ENCODE measurements around the gene CYB5R4. TPM values are rescaled to one million over a fixed set of nuclear protein-coding genes. Genes with fewer than 3 reads are reported as not detected.

The CYB5R4 gene
- polyA plus RNA-seq, 1 donor from 2014 or later = 18.0 TPM

DNA sequence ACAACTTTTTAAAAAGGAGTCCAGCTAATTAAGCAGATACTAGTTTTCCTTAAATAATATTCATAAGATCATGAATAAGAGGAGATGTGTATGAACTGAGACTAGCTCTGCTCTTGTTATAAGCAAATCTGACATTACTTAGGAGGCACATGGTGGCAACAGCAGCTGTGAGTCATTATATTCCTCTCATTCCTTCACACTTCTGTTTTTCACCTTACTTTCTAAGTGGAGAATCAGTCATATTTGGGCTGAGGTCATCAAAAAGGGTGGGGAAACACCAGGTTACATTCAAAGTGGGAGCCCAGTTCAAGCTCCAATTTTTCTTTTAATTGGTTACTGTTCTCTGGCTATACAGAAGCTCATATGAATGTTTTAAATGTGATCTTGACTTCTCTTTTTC, 12.3 kb upstream of the CYB5R4 start:
- Histone ChIP-seq H3K36me3 (ENCODE audit: insufficient read depth, low read length) (no peaks in the 10 kb centered on the region), H3F3A (ENCODE audit: insufficient read depth, low read length, poor library complexity, severe bottlenecking) (no peaks in the 10 kb centered on the region), H3K27ac (ENCODE audit: low read length) (no peak overlapping the region), H3K9me2 (ENCODE audit: insufficient read depth, low read length) (no peaks in the 10 kb centered on the region), H3K9me3 (ENCODE audit: low read length) (no peaks in the 10 kb centered on the region), H2AFZ (ENCODE audit: low read depth, low read length) (no peak overlapping the region), H3K4me3 (ENCODE audit: low read length) (no peak overlapping the region), H3K9ac (ENCODE audit: low read length) (no peak overlapping the region), H3K4me2 (ENCODE audit: low read length) (no peak overlapping the region), H3K79me2 (replicated peaks; ENCODE audit: insufficient read depth, low read length) (no peaks in the 10 kb centered on the region), H4K20me1 (ENCODE audit: insufficient read depth) (no peaks in the 10 kb centered on the region), H3K27me3 (ENCODE audit: insufficient read depth, low read depth, low read length) (peaks cover 12% of the 10 kb centered on the region)
- TF ChIP-seq, protein P1, sequence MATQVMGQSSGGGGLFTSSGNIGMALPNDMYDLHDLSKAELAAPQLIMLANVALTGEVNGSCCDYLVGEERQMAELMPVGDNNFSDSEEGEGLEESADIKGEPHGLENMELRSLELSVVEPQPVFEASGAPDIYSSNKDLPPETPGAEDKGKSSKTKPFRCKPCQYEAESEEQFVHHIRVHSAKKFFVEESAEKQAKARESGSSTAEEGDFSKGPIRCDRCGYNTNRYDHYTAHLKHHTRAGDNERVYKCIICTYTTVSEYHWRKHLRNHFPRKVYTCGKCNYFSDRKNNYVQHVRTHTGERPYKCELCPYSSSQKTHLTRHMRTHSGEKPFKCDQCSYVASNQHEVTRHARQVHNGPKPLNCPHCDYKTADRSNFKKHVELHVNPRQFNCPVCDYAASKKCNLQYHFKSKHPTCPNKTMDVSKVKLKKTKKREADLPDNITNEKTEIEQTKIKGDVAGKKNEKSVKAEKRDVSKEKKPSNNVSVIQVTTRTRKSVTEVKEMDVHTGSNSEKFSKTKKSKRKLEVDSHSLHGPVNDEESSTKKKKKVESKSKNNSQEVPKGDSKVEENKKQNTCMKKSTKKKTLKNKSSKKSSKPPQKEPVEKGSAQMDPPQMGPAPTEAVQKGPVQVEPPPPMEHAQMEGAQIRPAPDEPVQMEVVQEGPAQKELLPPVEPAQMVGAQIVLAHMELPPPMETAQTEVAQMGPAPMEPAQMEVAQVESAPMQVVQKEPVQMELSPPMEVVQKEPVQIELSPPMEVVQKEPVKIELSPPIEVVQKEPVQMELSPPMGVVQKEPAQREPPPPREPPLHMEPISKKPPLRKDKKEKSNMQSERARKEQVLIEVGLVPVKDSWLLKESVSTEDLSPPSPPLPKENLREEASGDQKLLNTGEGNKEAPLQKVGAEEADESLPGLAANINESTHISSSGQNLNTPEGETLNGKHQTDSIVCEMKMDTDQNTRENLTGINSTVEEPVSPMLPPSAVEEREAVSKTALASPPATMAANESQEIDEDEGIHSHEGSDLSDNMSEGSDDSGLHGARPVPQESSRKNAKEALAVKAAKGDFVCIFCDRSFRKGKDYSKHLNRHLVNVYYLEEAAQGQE (IDR thresholded peaks at IDR 0.05; ENCODE audit: borderline replicate concordance) = no peak
- TF ChIP-seq EZH2 (IDR thresholded peaks at IDR 0.05; ENCODE audit: borderline replicate concordance, insufficient read depth, low read length, poor library complexity, severe bottlenecking) (no peak), MXI1 (conservative IDR thresholded peaks at IDR 0.05; ENCODE audit: poor library complexity, severe bottlenecking) (no peak), RAD21 (conservative IDR thresholded peaks at IDR 0.05) (no peak), POLR2AphosphoS5 (IDR thresholded peaks at IDR 0.05) (no peak)

DNA sequence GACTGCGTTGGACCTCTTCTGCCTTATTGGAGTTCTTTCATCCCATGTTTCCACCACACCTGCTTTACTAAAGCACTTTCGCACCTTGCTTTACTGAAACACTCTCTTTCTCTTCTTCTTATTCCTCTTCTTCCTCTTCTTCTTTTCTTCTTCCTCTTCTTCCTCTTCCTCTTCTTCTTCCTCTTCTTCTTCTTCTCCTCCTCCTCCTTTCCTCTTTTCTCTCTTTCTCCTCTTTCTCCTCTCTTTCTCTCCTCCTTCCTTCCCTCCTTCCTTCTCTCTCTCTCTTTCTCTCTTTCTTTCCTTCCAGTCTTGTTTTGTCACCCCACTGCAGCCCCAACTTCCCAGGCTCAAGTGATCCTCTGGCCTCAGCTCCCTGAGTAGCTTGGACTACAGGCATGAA, 10.4 kb upstream of the CYB5R4 start:
- no peaks in the 10 kb centered on the region for H3K9me2 ChIP-seq (ENCODE audit: insufficient read depth, low read length)
- H3K36me3 ChIP-seq (ENCODE audit: insufficient read depth, low read length) = no peaks in the 10 kb centered on the region
- no peak overlapping the region for H3K4me2 ChIP-seq (ENCODE audit: low read length)
- H3K9ac ChIP-seq (ENCODE audit: low read length) = no peak overlapping the region
- H3F3A ChIP-seq (ENCODE audit: insufficient read depth, low read length, poor library complexity, severe bottlenecking) = peaks cover 3% of the 10 kb centered on the region
- no peaks in the 10 kb centered on the region for H3K9me3 ChIP-seq (ENCODE audit: low read length)
- H3K4me3 ChIP-seq (ENCODE audit: low read length) = no peak overlapping the region
- TF ChIP-seq, protein P1 (IDR thresholded peaks at IDR 0.05; ENCODE audit: borderline replicate concordance) = no peak
- TF ChIP-seq EZH2 (IDR thresholded peaks at IDR 0.05; ENCODE audit: borderline replicate concordance, insufficient read depth, low read length, poor library complexity, severe bottlenecking) = no peak
- TF ChIP-seq MXI1 (conservative IDR thresholded peaks at IDR 0.05; ENCODE audit: poor library complexity, severe bottlenecking) = no peak
- no peak for TF ChIP-seq SMC3 (conservative IDR thresholded peaks at IDR 0.05; ENCODE audit: poor library complexity)
- no peak for TF ChIP-seq EP300 (conservative IDR thresholded peaks at IDR 0.05; ENCODE audit: poor library complexity, severe bottlenecking)
- no peak overlapping the region for H3K27ac ChIP-seq (ENCODE audit: low read length)
- no peak overlapping the region for H2AFZ ChIP-seq (ENCODE audit: low read depth, low read length)
- no peaks in the 10 kb centered on the region for H3K79me2 ChIP-seq (replicated peaks; ENCODE audit: insufficient read depth, low read length)
- no peaks in the 10 kb centered on the region for H4K20me1 ChIP-seq (ENCODE audit: insufficient read depth)
- peaks cover 32% of the 10 kb centered on the region for H3K27me3 ChIP-seq (ENCODE audit: insufficient read depth, low read depth, low read length)
